Coronary artery (tissue), 2 donors: ENCODE measurements around the gene NOTCH3.

ENCODE experiments used
- DNase-seq: peaks from one replicate; pipeline ENCODE4 v3.0.0-alpha.2; 2017; ENCODE audit warnings: low spot score
- H3K27ac ChIP-seq, 2 donors: fragments of 200-600 bp; sonication (generic); one replicate each; pipeline ENCODE4 v1.5.1; 2016 to 2019
- H3K4me3 ChIP-seq: fragments of 200-600 bp; sonication (generic); 2 replicates; pipeline ENCODE4 v1.5.1; 2016; ENCODE audit warnings: mild to moderate bottlenecking, moderate library complexity
- CTCF ChIP-seq: fragments of 200-600 bp; sonication (generic); IDR thresholded peaks from one replicate; pipeline ENCODE4 v1.5.1; 2019; ENCODE audit warnings: antibody characterized with exemption

NOTCH3 gene

DNA sequence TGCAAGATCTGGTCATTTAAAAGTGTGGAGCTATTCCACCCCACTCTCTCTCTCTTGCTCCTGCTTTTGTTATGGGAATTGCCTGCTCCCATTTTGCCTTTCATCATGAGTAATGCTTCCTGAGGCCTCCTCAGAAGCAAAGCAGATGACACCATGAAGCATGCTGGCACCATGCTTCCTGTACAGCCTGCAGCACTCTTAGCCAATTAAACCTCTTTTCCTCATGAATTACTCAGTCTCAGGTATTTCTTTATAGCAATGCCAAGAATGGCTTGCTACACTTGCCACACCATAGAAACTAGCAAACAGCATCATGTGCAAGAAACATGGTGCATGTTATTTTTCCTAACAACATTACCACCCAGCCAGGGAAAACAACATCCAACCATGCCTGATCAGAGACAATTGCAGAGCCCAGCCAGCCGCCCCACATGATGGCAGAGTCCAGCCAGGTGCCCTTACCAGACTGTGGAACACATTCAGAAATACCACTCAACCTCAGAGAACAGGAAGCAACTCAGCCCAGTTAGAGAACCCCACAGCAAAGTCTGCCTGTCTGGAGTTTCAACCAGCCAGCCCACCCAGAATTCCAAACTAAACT lies 56.6 kb downstream of the NOTCH3 start:
- TF ChIP-seq CTCF: no peak
- H3K27ac ChIP-seq: no peak overlapping the region
- H3K4me3 ChIP-seq: no peak overlapping the region
- no peak for DNase-seq

- TF ChIP-seq CTCF: no peak
- DNase-seq: no peak
- no peak overlapping the region for H3K27ac ChIP-seq
- H3K4me3 ChIP-seq: no peak overlapping the region
Measured at GRCh38 chr19:15142313-15142712, 58.5 kb downstream of the NOTCH3 start.

- DNase-seq: no peak
Measured at GRCh38 chr19:15141143-15141542, 59.7 kb downstream of the NOTCH3 start.

DNA sequence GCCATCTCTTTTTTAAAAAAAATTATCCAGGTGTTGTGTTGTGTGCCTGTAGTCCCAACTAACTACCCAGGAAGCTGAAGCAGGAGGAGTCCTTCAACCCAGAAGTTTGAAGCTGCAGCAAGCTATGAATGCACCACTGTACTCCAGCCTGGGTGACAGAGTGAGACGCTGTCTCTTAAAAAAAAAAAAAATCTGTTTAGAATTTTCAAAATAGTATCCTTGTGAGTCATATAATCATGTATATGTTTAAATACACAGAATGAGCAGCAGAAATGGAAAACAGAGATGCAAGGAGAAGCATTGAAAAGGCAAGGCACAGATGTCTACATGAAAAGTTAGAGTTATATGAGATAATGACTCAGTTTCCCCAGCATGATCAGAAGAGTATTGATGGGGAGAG lies 62.4 kb downstream of the NOTCH3 start:
- no peak for DNase-seq
- no peak overlapping the region for H3K27ac ChIP-seq
- TF ChIP-seq CTCF: no peak
- no peak overlapping the region for H3K4me3 ChIP-seq

More at GRCh38 chr19:15141143-15141542, 59.7 kb downstream of the NOTCH3 start:
- TF ChIP-seq CTCF: no peak
- H3K27ac ChIP-seq: no peak overlapping the region
- no peak overlapping the region for H3K4me3 ChIP-seq

DNA sequence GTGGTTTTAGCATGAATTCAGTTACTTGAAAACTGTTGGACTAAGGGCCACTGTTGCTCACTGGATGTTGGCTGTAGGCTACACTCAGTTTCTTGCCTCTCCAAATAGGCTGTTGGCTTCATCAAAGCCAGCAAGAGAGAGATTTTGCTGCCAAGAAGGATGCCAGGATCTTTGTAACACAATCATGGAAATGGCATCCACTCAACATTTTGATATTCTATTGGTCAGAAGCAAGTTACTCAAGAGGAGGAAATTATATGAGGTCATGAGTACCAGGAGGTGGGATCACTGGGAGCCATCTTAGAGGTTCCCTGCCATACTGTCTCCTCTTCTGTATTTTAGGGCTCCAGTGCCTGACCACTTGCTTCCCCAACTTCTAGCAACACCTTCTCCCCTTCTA lies 63.0 kb downstream of the NOTCH3 start:
- TF ChIP-seq CTCF: no peak
- Histone ChIP-seq H3K27ac (no peak overlapping the region), H3K4me3 (no peak overlapping the region)
- DNase-seq: no peak

GRCh38 chr19:15136234-15136954 lies 64.4 kb downstream of the NOTCH3 start:
- no peak for DNase-seq
- no peak overlapping the region for H3K4me3 ChIP-seq
- no peak for TF ChIP-seq CTCF
- H3K27ac ChIP-seq: no peak overlapping the region
